ENCODE measurements around the gene TNNC2.

GRCh38 chr20:45783656-45784294, 43.3 kb downstream of the TNNC2 start:
- TF ChIP-seq CEBPB (IDR thresholded peaks at IDR 0.05; ENCODE audit: low read depth, low read length) (no peak), CTCF (IDR thresholded peaks at IDR 0.05; ENCODE audit: control extremely low read depth in 1 of 3, insufficient read depth in 1 of 3, low read depth in 1 of 3, low read length in 3 of 3) (no peak), SP1 (IDR thresholded peaks at IDR 0.05; ENCODE audit: low read depth, low read length) (no peak), POLR2A (IDR thresholded peaks at IDR 0.05; ENCODE audit: control extremely low read depth in 1 of 2, low read depth in 2 of 2, low read length in 2 of 2) (no peak), NRF1 (IDR thresholded peaks at IDR 0.05; ENCODE audit: low read depth, low read length) (no peak), GABPA (IDR thresholded peaks at IDR 0.05; ENCODE audit: borderline replicate concordance, insufficient read depth, low read length) (no peak), GTF2F1 (IDR thresholded peaks at IDR 0.05; ENCODE audit: borderline replicate concordance, low read depth, low read length) (no peak)

Measured in H1 (cell line).